ENCODE measurements around the gene TIAM2.
"Not testable (repeated sequence)": the region's sequence is repeated elsewhere in the genome, so short reads cannot be mapped to it uniquely, and the experiment has no call there.

The TIAM2 gene

DNA sequence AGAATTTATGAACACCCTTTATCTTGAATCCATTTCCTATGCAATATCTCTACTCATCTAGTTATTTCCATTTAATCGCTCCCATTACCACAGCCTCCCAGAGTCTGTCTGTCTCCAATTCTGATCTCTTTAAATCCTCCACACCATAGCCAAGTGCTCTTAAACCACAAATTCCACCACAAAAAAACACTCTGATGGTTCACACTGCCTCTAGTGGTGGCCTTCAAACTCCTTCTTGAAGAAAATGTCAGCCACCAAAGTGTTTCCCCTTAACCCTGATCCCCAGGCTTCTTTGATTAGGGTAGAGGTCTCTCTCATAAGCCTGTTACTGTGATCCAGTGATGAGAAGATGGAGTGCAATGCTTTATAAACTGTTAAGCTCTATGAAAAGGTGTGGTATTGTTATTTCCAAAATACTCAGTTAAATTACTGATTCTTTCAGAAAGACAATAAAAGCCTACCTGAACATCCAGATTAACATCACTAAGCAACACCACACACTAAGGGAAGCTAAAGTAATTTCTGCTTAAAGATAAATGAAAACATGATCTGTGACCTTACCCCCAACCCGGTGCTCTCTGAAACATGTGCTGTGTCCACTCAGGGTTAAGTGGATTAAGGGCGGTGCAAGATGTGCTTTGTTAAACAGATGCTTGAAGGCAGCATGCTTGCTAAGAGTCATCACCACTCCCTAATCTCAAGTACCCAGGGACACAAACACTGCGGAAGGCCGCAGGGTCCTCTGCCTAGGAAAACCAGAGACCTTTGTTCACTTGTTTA is 273.2 kb downstream of the TIAM2 start:
- DNase-seq; intact Hi-C loops (cut with DNase I): not testable (repeated sequence)

DNA sequence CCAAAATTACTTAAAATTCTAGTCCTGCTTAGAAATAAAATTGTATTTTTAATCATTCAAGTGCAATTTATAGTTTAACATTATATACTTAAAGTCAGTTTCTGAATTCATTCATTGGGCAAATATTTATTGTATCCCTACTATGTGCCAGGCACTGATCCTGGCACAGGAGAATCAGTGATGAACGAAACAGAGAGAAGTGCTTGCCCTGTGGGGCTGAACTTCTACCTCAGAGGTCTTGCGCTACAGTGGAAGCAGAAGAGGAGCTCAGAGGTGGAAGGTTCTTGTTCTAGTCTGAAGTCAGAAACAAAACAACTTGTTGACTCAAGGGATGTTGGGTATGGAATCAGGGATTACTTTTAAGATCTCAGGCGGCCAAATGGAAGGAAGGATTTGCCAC is 274.6 kb downstream of the TIAM2 start:
- DNase-seq = no peak
- intact Hi-C loops (cut with DNase I) = loop anchor here (5.0 kb wide), 1 partner anchor 43 kb away; the partner anchor contains the start of gene TFB1M

DNA sequence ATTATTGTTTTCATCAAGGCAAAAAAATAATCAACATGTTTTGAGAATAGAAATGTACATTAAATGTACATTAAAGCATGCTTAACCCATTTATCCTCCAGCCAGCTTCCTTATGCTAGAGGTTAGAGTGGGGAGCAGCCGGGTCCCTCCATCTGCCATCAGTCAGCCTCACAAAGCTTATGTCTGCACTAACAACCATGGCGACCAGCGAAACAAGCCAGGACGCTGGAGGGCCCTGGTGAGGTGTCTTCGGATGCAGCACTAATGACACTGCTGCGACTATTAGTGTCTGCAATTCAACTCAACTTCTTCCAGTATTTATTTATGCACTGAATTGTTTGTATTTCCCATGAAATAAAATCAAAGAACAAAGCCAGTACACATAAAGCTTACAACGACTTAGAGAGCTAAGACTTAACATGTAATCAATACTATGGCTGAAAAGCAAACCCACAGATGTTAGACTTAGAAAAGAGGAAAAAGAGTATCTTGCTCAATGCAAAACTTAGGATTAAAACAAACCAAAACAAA is 275.5 kb downstream of the TIAM2 start:
- intact Hi-C loops (cut with DNase I) = loop anchor here (5.0 kb wide), 1 partner anchor 42 kb away; the partner anchor contains the start of gene TFB1M

GRCh38 chr6:155271145-155271544 is 276.0 kb downstream of the TIAM2 start:
- DNase-seq = no peak
- intact Hi-C loops (cut with DNase I) = loop anchor here (5.0 kb wide), 1 partner anchor 41 kb away; the partner anchor contains the start of gene TFB1M

More for the DNA sequence above, 275.5 kb downstream of the TIAM2 start:
- peak in 3 of 10 donors; percentile 46 to 87 (median 71) for DNase-seq

DNA sequence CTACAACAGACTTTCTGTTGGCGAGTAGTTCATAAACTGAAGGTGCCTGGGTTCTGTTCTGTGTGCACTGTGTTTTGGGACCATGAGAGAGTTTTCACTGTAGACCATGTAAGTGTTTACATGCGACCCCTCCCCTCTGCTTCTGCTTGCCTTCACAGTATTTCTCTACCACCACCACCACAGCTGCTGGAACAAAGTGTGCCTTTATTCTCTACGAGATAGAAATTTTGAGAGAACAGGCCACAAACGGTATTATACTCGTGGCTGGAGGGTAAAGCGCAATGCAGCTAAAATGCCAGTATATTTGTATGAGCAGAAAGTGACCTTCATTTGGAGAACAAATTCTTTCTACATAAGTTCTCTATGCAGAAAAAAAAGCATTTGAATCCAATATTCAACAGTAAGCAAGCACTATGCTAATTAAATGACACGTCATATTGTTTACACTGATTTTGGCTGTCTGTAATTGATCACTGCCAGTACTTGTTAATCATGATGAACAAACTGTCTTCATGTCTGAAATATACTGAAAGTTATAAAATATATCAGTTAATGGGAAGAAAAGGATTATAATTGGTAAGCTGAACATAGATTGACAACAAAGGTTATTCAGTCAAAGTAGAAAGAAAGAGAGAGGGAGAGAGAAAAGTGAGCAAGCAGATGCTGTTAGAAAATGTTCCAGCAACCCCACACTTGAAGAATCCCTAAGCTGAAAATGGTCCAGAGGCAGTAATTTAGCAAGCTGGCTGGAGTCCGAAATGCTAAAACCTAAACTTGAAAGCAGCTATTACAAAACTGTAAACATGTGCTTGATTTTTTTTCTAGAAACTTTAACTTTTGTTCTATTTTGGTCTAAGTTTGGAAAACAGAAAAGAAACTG is 277.5 kb downstream of the TIAM2 start:
- DNase-seq = peak in 1 of 10 donors; percentile 31
- intact Hi-C loops (cut with DNase I) = loop anchor here (5.0 kb wide), 1 partner anchor 40 kb away; the partner anchor contains the start of gene TFB1M

- intact Hi-C loops (cut with DNase I) = loop anchor here (5.0 kb wide), 1 partner anchor 39 kb away; the partner anchor contains the start of gene TFB1M
- DNase-seq = no peak
These were observed 278.3 kb downstream of the TIAM2 start for GRCh38 chr6:155273431-155273830.

- no peak for DNase-seq
- intact Hi-C loops (cut with DNase I) = loop anchor here (5.0 kb wide), 1 partner anchor 38 kb away; the partner anchor contains the start of gene TFB1M
These were observed 279.0 kb downstream of the TIAM2 start for GRCh38 chr6:155274106-155274505.

DNA sequence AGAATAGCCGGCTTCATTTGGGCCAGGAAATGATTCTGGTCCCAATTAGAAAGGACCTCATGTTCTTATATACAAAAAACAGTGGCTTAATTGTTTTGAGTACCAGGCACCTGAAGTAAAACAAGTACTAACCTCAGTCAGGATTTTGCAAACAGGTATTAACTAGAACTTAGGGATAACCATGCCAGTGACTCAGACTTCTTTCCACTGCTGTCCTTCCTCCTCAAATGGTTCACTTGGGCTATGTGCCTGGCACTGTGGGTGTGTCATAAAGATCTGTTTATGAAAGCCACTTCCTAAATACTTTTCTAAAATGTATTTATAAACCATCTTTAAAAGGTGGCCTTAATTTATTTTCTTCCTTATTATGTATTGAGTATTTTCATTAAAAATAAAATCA is 279.4 kb downstream of the TIAM2 start:
- intact Hi-C loops (cut with DNase I) = loop anchor here (5.0 kb wide), 1 partner anchor 38 kb away; the partner anchor contains the start of gene TFB1M
- DNase-seq = no peak

- intact Hi-C loops (cut with DNase I) = no loop called here
- DNase-seq = peak in 7 of 10 donors; percentile 36 to 89 (median 46)
These were observed 280.8 kb downstream of the TIAM2 start for GRCh38 chr6:155275808-155276480.

GRCh38 chr6:155276638-155277037 is 281.5 kb downstream of the TIAM2 start:
- intact Hi-C loops (cut with DNase I) = no loop called here
- no peak for DNase-seq

DNA sequence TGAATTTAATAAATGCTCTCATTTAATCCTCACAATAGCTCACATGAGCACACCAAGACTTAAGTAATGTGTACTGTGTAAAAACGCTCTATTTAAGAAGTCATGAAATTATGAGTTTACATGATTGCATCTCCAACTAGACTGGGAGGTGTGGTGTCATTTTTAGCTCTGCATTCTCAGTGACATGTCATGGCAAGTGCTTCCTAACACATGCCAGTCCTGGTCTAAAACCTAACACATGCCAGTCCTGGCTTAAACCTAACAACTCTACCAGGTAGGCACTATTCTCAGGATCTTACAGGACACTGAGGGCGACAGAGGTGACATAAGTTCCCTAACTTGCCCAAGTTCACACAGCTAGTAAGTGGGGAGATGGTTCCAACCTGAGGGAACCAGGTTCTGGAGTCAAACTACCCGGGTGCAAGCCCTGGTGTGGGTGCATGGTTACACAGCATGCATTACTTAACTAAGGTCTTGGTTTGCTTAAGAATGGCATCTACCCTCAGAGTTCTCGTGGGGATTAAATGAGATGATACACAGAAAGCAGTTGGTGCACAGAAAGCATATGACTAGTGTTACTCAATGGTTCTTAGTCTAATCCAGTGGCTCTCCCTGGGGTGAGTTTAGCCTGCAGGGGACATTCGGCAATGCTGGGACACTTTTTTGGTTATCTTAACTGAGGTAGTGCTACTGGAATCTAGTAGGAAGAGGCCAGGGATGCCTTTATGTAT is 283.4 kb downstream of the TIAM2 start:
- intact Hi-C loops (cut with DNase I) = no loop called here
- DNase-seq = no peak

DNA sequence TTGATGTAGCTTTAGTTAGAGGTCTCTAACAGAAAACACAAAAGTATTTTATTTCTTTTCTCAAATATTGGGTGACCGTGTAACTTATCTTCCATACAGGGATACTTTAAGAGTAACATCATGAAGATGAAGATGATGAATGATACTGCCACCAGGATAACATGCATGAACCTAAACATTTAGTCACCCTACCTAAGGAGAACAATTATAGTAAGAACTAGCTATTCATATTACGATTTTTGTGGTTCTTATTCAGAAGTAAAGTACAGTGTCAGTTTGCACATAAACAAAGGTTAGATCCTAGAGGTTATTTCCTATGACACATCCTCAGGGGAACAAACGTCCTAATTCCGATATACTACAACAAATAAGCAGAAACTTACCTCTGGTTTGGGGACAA is 289.7 kb downstream of the TIAM2 start:
- no peak for DNase-seq

GRCh38 chr6:155287762-155288161 is 292.6 kb downstream of the TIAM2 start:
- intact Hi-C loops (cut with DNase I) = no loop called here
- DNase-seq = no peak

More for the DNA sequence above, 289.7 kb downstream of the TIAM2 start:
- intact Hi-C loops (cut with DNase I) = no loop called here

GRCh38 chr6:155290491-155290890 is 295.4 kb downstream of the TIAM2 start:
- intact Hi-C loops (cut with DNase I) = no loop called here
- no peak for DNase-seq

DNA sequence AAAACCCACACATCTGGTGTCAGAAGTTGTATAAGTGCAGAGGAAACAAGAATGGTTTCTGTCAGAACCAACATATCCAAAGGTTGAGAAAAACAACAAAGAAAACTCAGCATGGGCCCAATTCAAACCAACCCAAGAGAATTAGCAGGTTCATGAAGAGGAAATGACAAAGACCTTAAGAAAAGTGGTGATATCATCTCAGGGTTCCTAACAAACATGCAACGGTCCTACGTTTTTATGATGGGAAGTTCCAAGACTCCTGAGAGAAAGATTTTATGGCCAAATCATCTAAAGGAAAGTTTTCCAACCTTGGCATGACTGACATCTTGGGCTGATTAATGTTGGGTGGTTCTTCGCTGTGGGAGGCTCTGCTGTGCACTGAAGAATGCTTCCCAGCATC is 296.2 kb downstream of the TIAM2 start:
- intact Hi-C loops (cut with DNase I) = no loop called here
- no peak for DNase-seq

GRCh38 chr6:155292711-155293110 is 297.6 kb downstream of the TIAM2 start:
- intact Hi-C loops (cut with DNase I) = no loop called here
- no peak for DNase-seq

DNA sequence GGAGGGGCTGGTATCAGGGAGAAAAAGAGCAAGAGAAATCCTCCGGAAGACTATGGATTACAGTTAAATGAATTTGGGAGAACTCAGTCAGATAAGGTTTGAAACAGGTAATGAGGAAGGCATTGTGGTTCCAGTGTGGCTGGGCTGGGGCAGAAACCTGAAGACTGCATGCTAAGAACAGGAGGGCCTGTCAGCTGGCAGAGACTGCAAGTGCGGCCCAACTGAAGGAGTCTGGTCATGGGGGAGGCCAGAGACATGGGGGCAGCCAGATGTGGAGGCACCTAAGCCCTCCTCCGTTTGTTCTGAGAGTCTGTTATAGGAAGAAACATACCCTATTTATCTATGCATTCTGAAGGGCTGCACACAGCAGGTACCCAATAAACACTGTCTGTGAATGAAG is 302.6 kb downstream of the TIAM2 start:
- DNase-seq = no peak
- intact Hi-C loops (cut with DNase I) = no loop called here

DNA sequence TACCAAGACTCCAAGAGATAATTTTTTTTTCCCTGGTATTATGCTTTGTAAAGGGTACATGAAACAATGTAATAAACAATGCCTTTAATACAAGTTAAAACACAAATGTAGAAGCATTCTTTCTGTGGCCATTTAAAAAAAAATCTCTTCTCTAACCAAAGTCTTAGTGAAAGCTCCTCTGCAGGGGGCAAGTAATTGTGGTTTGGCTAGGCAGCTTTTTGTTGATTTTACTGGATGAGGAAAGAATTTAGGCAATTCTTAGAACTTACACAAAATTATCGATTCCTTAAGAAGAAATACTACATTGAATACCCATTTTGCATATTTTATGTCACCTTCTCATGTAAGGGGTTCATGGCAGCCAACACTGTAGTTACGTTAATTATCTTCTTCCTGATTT is 306.8 kb downstream of the TIAM2 start:
- intact Hi-C loops (cut with DNase I) = no loop called here
- no peak for DNase-seq

GRCh38 chr6:155303361-155303870 is 308.3 kb downstream of the TIAM2 start:
- no peak for DNase-seq
- intact Hi-C loops (cut with DNase I) = no loop called here
